ENCODE results near the gene RPL22L1. TPM values are rescaled to one million over a fixed set of nuclear protein-coding genes. Genes with fewer than 3 reads are reported as not detected.

Gene RPL22L1
- total and polyA plus RNA-seq, 12 donors, result 8.9 to 96.2 (median 12.2) TPM

DNA sequence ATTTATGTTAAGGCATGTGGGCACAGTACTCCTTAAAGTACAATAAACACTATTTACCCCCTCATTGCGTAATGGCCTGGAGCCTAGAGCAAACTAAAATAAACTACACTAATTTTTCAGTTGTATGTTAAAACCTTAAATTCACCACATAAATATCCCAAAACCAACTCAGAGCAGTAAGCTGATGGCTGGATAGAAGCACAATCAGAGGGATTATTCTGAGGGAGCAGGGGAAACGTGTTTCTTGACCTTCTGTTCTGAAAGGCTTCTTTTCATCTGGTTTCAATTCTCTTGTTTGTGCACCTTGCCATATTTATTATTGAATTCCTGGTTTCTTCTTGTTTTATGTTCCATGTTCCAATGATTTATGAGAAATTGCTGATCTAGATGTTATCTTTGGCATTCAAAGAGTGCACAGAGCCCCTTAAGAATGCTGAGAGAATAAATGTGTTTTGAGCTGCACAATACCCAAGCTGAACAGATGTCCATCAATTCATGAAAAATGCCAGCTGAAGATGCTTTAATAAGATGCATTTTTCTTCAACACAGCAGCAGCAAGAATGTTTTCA is 29.6 kb downstream of the RPL22L1 start:
- intact Hi-C loops (cut with DNase I), result no loop called here
- no peak for ATAC-seq
- no peak for DNase-seq
- peaks cover 0 to 15% (median 0%) of the 10 kb centered on the region in 7 donors for H3K27me3 ChIP-seq
- H3K4me1 ChIP-seq, result no peaks in the 10 kb centered on the region
- H3K4me3 ChIP-seq, result no peak overlapping the region
- no peaks in the 10 kb centered on the region for H3K36me3 ChIP-seq
- TF ChIP-seq, protein P1, sequence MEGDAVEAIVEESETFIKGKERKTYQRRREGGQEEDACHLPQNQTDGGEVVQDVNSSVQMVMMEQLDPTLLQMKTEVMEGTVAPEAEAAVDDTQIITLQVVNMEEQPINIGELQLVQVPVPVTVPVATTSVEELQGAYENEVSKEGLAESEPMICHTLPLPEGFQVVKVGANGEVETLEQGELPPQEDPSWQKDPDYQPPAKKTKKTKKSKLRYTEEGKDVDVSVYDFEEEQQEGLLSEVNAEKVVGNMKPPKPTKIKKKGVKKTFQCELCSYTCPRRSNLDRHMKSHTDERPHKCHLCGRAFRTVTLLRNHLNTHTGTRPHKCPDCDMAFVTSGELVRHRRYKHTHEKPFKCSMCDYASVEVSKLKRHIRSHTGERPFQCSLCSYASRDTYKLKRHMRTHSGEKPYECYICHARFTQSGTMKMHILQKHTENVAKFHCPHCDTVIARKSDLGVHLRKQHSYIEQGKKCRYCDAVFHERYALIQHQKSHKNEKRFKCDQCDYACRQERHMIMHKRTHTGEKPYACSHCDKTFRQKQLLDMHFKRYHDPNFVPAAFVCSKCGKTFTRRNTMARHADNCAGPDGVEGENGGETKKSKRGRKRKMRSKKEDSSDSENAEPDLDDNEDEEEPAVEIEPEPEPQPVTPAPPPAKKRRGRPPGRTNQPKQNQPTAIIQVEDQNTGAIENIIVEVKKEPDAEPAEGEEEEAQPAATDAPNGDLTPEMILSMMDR (IDR thresholded peaks at IDR 0.05), result no peak
- no peak overlapping the region for H3K27ac ChIP-seq
- peaks cover 0 to 8% (median 0%) of the 10 kb centered on the region in 11 donors for H3K9me3 ChIP-seq
- WGBS, 2 donors, result 92% methylated on average over 2 of the region's 2 CpGs

DNA sequence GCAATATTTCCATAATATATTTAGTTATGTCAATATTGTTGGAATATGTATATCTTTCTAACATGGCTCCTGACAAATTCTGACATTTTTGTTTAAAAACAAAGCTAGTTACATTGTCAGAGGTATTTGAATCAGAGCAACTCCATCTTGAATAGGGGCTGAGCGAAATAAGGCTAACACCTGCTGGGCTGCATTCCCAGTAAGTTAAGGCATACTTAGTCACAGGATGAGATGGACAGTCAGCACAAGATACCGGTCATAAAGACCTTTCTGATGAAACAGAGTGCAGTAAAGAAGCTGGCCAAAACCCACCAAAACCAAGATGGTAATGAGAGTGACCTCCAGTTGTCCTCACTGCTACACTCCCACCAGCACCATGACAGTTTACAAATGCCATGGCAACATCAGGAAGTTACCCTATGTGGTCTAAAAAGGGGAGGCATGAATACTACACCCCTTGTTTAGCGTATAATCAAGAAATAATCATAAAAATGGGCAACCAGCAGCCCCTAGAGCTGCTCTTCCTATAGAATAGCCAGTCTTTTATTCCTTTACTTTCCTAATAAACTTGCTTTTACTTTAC is 30.4 kb downstream of the RPL22L1 start:
- TF ChIP-seq, protein P1 (IDR thresholded peaks at IDR 0.05), result no peak
- no peak overlapping the region for H3K27ac ChIP-seq
- intact Hi-C loops (cut with DNase I), result no loop called here
- no peaks in the 10 kb centered on the region for H3K4me1 ChIP-seq
- H3K27me3 ChIP-seq, result peaks cover 0 to 17% (median 0%) of the 10 kb centered on the region in 7 donors
- no peak for DNase-seq
- H3K36me3 ChIP-seq, result no peaks in the 10 kb centered on the region
- no peak for ATAC-seq
- WGBS, 2 donors, result 86 to 89% methylated on average over 3 of the region's 3 CpGs
- H3K9me3 ChIP-seq, result peaks cover 0 to 5% (median 0%) of the 10 kb centered on the region in 11 donors
- H3K4me3 ChIP-seq, result no peak overlapping the region

DNA sequence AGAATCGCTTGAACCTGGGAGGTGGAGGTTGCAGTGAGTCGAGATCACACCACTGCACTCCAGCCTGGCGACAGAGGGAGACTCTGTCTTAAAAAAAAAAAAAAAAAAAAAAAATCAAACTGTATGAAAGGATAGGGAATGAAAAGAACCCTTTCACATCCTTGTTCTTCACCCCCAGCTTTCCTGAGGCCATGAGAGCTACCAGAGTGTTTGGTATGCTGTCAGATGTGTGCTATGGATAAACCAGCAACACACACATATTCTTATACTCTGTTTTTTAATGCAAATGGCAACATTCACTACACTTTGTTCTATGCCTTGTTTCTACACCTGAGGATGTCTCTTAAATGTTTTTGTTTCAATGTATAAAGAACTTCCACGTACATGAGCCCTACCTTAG is 33.5 kb downstream of the RPL22L1 start:
- intact Hi-C loops (cut with DNase I), result no loop called here
- Histone ChIP-seq H3K4me3 (no peak overlapping the region), H3K9me3 (no peaks in the 10 kb centered on the region), H3K4me1 (no peaks in the 10 kb centered on the region), H3K36me3 (no peaks in the 10 kb centered on the region), H3K27me3 (peaks cover 0 to 36% (median 7%) of the 10 kb centered on the region in 7 donors), H3K27ac (no peak overlapping the region)
- TF ChIP-seq, protein P1 (IDR thresholded peaks at IDR 0.05), result no peak
- ATAC-seq, result no peak
- 85 to 92% methylated on average over 4 of the region's 4 CpGs for WGBS, 2 donors
- DNase-seq, result no peak

DNA sequence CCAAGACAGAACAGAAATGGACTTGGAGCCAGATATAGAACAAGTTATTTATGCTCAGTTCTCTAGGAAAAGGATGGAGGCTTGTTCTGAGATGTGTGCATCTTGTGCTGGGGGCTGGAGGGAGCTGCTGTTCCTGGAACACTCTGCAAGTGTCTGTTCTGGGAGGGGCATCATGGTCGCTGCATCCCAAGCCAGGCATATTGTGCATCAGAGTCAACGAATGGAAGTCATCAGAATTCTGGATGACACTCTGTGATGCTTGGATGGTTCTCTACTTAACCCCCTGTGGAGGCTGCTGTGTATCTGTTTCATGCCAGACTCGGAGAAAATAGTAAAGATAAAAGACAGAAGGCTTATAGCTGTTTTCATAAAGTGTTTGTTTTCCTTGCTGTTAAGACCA is 34.7 kb downstream of the RPL22L1 start:
- WGBS, 2 donors, result 13 to 20% methylated on average over 3 of the region's 3 CpGs
- DNase-seq (no peak), ATAC-seq (no peak)
- Histone ChIP-seq H3K9me3 (no peaks in the 10 kb centered on the region), H3K4me3 (no peak overlapping the region), H3K4me1 (no peaks in the 10 kb centered on the region), H3K36me3 (no peaks in the 10 kb centered on the region), H3K27ac (no peak overlapping the region), H3K27me3 (peaks cover 0 to 36% (median 7%) of the 10 kb centered on the region in 7 donors)
- TF ChIP-seq, protein P1 (IDR thresholded peaks at IDR 0.05), result no peak
- intact Hi-C loops (cut with DNase I), result no loop called here
